HEK293 (cell line): Measurements from ENCODE around the gene CACHD1.

Source experiments
- CTCF ChIA-PET: fragments of 350-600 bp; formaldehyde crosslinking; extraction: SDS; loops from one replicate; lab custom pipeline; 2021; ENCODE audit warnings: antibody characterized with exemption; lab: Yijun Ruan, JAX
- POLR2A ChIA-PET: fragments of 300-600 bp; formaldehyde crosslinking; extraction: SDS; loops from one replicate; lab custom pipeline; 2020; ENCODE audit warnings: antibody characterized with exemption, inconsistent platforms; lab: Yijun Ruan, JAX
- H3K27ac ChIP-seq: fragments of 200-500 bp; sonication (Bioruptor generic); 2 replicates; pipeline ENCODE4 v1.5.1; 2014; ENCODE audit warnings: low read depth, low read length, control low read depth, inconsistent platforms; ENCODE audit errors: extremely low read depth
- H3K36me3 ChIP-seq, 2 experiments: fragments of 200-500 bp in 1 of 2; sonication (Bioruptor generic) in 1 of 2; 1 replicate in 1 of 2; 2 replicates in 1 of 2; pipeline ENCODE4 v1.5.1; 2014 to 2017; ENCODE audit warnings: inconsistent platforms in 2 of 2, low read length in 2 of 2; ENCODE audit not compliant: control insufficient read depth in 2 of 2, insufficient read depth in 1 of 2
- H3K4me1 ChIP-seq: fragments of 200-500 bp; sonication (Bioruptor generic); 2 replicates; pipeline ENCODE4 v1.5.1; 2014; ENCODE audit warnings: mild to moderate bottlenecking, low read length, inconsistent platforms; ENCODE audit not compliant: control insufficient read depth, insufficient read depth
- H3K4me3 ChIP-seq: 2 replicates; pipeline ENCODE4 v1.5.1; 2011; ENCODE audit warnings: low read depth, mild to moderate bottlenecking, control low read depth, low read length, moderate library complexity
- H3K9me3 ChIP-seq: fragments of 200-500 bp; sonication (Bioruptor generic); 2 replicates; pipeline ENCODE4 v1.5.1; 2014; ENCODE audit warnings: low read depth, low read length, inconsistent platforms; ENCODE audit not compliant: control insufficient read depth, insufficient read depth
- BCL11B ChIP-seq: fragments of 450-650 bp; formaldehyde crosslinking; IDR thresholded peaks from 2 replicates; pipeline ENCODE4 v1.5.1; 2016; ENCODE audit warnings: low read depth, missing biosample characterization, missing genetic modification characterization
- KLF8 ChIP-seq: fragments of 450-650 bp; formaldehyde crosslinking; IDR thresholded peaks from 2 replicates; pipeline ENCODE4 v1.5.1; 2016; ENCODE audit warnings: missing biosample characterization, missing genetic modification characterization
- PRDM4 ChIP-seq: fragments of 450-650 bp; formaldehyde crosslinking; IDR thresholded peaks from 2 replicates; pipeline ENCODE4 v1.5.1; 2017; ENCODE audit warnings: missing biosample characterization, missing genetic modification characterization
- SALL2 ChIP-seq: fragments of 450-650 bp; formaldehyde crosslinking; IDR thresholded peaks from 2 replicates; pipeline ENCODE4 v1.5.0; 2017; ENCODE audit warnings: missing biosample characterization, mild to moderate bottlenecking, missing genetic modification characterization, borderline replicate concordance
- WT1 ChIP-seq: fragments of 450-650 bp; formaldehyde crosslinking; IDR thresholded peaks from 2 replicates; pipeline ENCODE4 v1.5.1; 2016; ENCODE audit warnings: missing biosample characterization, missing genetic modification characterization
- YY2 ChIP-seq: fragments of 450-650 bp; formaldehyde crosslinking; IDR thresholded peaks from 2 replicates; pipeline ENCODE4 v1.5.1; 2016; ENCODE audit warnings: missing biosample characterization, missing genetic modification characterization
- ZBTB7A ChIP-seq: fragments of 450-650 bp; formaldehyde crosslinking; IDR thresholded peaks from 2 replicates; pipeline ENCODE4 v1.5.1; 2016; ENCODE audit warnings: low read depth, missing biosample characterization, missing genetic modification characterization
- ZBTB8A ChIP-seq: fragments of 450-650 bp; formaldehyde crosslinking; IDR thresholded peaks from 2 replicates; pipeline ENCODE4 v1.5.1; 2016; ENCODE audit warnings: missing biosample characterization, missing genetic modification characterization
- ZNF112 ChIP-seq: fragments of 450-650 bp; formaldehyde crosslinking; IDR thresholded peaks from 2 replicates; pipeline ENCODE4 v1.5.0; 2017; ENCODE audit warnings: missing biosample characterization, missing genetic modification characterization
- ZNF239 ChIP-seq: fragments of 450-650 bp; formaldehyde crosslinking; IDR thresholded peaks from 2 replicates; pipeline ENCODE4 v1.5.1; 2016; ENCODE audit warnings: missing biosample characterization, missing genetic modification characterization
- ZNF335 ChIP-seq: fragments of 450-650 bp; formaldehyde crosslinking; conservative IDR thresholded peaks from 2 replicates; pipeline ENCODE4 v1.5.1; 2016; ENCODE audit warnings: missing biosample characterization, missing genetic modification characterization
- ZNF473 ChIP-seq: fragments of 450-650 bp; formaldehyde crosslinking; IDR thresholded peaks from 2 replicates; pipeline ENCODE4 v1.5.1; 2017; ENCODE audit warnings: missing biosample characterization, missing genetic modification characterization
- ZNF571 ChIP-seq: fragments of 450-650 bp; formaldehyde crosslinking; IDR thresholded peaks from 2 replicates; pipeline ENCODE4 v1.5.0; 2017; ENCODE audit warnings: missing biosample characterization, missing genetic modification characterization
- ZNF654 ChIP-seq: fragments of 450-650 bp; formaldehyde crosslinking; IDR thresholded peaks from 2 replicates; pipeline ENCODE4 v1.5.1; 2016; ENCODE audit warnings: low read depth, missing biosample characterization, missing genetic modification characterization
- ZNF664 ChIP-seq: fragments of 450-650 bp; formaldehyde crosslinking; IDR thresholded peaks from 2 replicates; pipeline ENCODE4 v1.5.1; 2016; ENCODE audit warnings: missing biosample characterization, missing genetic modification characterization
- ZNF692 ChIP-seq: fragments of 450-650 bp; formaldehyde crosslinking; IDR thresholded peaks from 2 replicates; pipeline ENCODE4 v1.5.1; 2016; ENCODE audit warnings: missing biosample characterization, missing genetic modification characterization
- ZNF704 ChIP-seq: fragments of 450-650 bp; formaldehyde crosslinking; IDR thresholded peaks from 2 replicates; pipeline ENCODE4 v1.5.1; 2016; ENCODE audit warnings: missing biosample characterization, missing genetic modification characterization
- ZNF830 ChIP-seq: fragments of 450-650 bp; IDR thresholded peaks from 2 replicates; pipeline ENCODE4 v1.5.0; 2018; ENCODE audit warnings: missing biosample characterization, missing genetic modification characterization, low read depth, mild to moderate bottlenecking, moderate library complexity
- ZSCAN16 ChIP-seq: fragments of 450-650 bp; formaldehyde crosslinking; IDR thresholded peaks from 2 replicates; pipeline ENCODE4 v1.5.1; 2016; ENCODE audit warnings: missing biosample characterization, missing genetic modification characterization
- ZSCAN30 ChIP-seq: fragments of 450-650 bp; IDR thresholded peaks from 2 replicates; pipeline ENCODE4 v1.5.1; 2018; ENCODE audit warnings: missing biosample characterization, mild to moderate bottlenecking, missing genetic modification characterization, moderate library complexity
- ZXDB ChIP-seq: fragments of 450-650 bp; formaldehyde crosslinking; IDR thresholded peaks from 2 replicates; pipeline ENCODE4 v1.5.1; 2016; ENCODE audit warnings: missing biosample characterization, missing genetic modification characterization

CACHD1 gene

GRCh38 chr1:64579767-64580166 is 109.8 kb downstream of the CACHD1 start:
- ChIA-PET CTCF (interaction anchor here (0.7 kb wide), 1 partner anchor 16 kb away, joined by 3 read pairs; no protein-coding TSS in a partner anchor), POLR2A (no interaction called here)
- Histone ChIP-seq H3K36me3 (no peaks in the 10 kb centered on the region), H3K9me3 (no peaks in the 10 kb centered on the region), H3K27ac (no peak overlapping the region), H3K4me1 (peaks cover 13% of the 10 kb centered on the region), H3K4me3 (no peak overlapping the region)
- TF ChIP-seq ZNF654 (tag by site-specific recombination), result no peak
- no peak for TF ChIP-seq ZNF664
- TF ChIP-seq ZBTB8A, result no peak
- TF ChIP-seq ZNF692 (tag by site-specific recombination), result no peak
- no peak for TF ChIP-seq SALL2 (tag by site-specific recombination)
- TF ChIP-seq ZNF830 (tag by site-specific recombination), result no peak
- TF ChIP-seq ZNF112 (tag by site-specific recombination), result no peak
- TF ChIP-seq BCL11B (tag by site-specific recombination), result no peak
- no peak for TF ChIP-seq ZSCAN30 (tag by site-specific recombination)
- TF ChIP-seq ZBTB7A (tag by site-specific recombination), result no peak
- no peak for TF ChIP-seq YY2 (tag by site-specific recombination)
- TF ChIP-seq ZNF571 (tag by site-specific recombination), result no peak
- TF ChIP-seq ZNF473, result no peak
- TF ChIP-seq ZNF239 (tag by site-specific recombination), result no peak
- TF ChIP-seq PRDM4 (tag by site-specific recombination), result no peak
- no peak for TF ChIP-seq ZXDB (tag by site-specific recombination)
- no peak for TF ChIP-seq WT1 (tag by site-specific recombination)
- no peak for TF ChIP-seq ZNF335
- TF ChIP-seq KLF8 (tag by site-specific recombination), result no peak

- Histone ChIP-seq H3K4me1 (peaks cover 13% of the 10 kb centered on the region), H3K9me3 (no peaks in the 10 kb centered on the region), H3K36me3 (no peaks in the 10 kb centered on the region; a peak in 1 of 3 replicates)
- CTCF ChIA-PET, result no interaction called here
- peak; percentile 75 for TF ChIP-seq ZSCAN16
- no peak for TF ChIP-seq ZNF112 (tag by site-specific recombination)
- TF ChIP-seq ZNF704, result no peak
- TF ChIP-seq, all 188 proteins: peak for 1
- Histone ChIP-seq H3K4me3 (no peak overlapping the region), H3K27ac (no peak overlapping the region)
- POLR2A ChIA-PET, result no interaction called here
These were observed 111.4 kb downstream of the CACHD1 start for GRCh38 chr1:64581135-64581842.
